Psoas muscle (tissue), 8 donors: Measurements from ENCODE around the gene LMO3. TPM values are rescaled to one million over a fixed set of nuclear protein-coding genes. Genes with fewer than 3 reads are reported as not detected.

Source experiments
- ATAC-seq, 4 donors: fragments of 200-7000 bp; cut with Tn5 transposase; one replicate each; pipeline ENCODE4 v1.9.1; 2020; ENCODE audit warnings: moderate library complexity in 3 of 4, mild to moderate bottlenecking in 2 of 4
- DNase-seq, 2 donors: peaks; one replicate each; pipeline ENCODE4 v3.0.0-alpha.2; 2020
- H3K27ac ChIP-seq: fragments of 200-600 bp; one replicate; pipeline ENCODE4 v1.8.0; 2022
- H3K27me3 ChIP-seq, 3 donors: fragments of 200-600 bp in 1 of 3; one replicate each; pipeline versions ENCODE4 v1.6.1 to v1.8.0; 2013 to 2022; ENCODE audit warnings: low read length in 2 of 3, mild to moderate bottlenecking in 2 of 3, moderate library complexity in 1 of 3; ENCODE audit not compliant: insufficient read depth in 3 of 3
- H3K36me3 ChIP-seq, 2 donors: fragments of 200-600 bp in 1 of 2; one replicate each; pipeline versions ENCODE4 v1.6.1 to v1.8.0; 2013 to 2022; ENCODE audit warnings: low read depth in 1 of 2, mild to moderate bottlenecking in 1 of 2, moderate library complexity in 1 of 2; ENCODE audit not compliant: insufficient read depth in 1 of 2
- H3K4me1 ChIP-seq: fragments of 200-600 bp; one replicate; pipeline ENCODE4 v1.8.0; 2022
- H3K4me3 ChIP-seq: fragments of 200-600 bp; one replicate; pipeline ENCODE4 v1.8.0; 2022; ENCODE audit warnings: mild to moderate bottlenecking
- H3K9me3 ChIP-seq: fragments of 200-600 bp; one replicate; pipeline ENCODE4 v1.8.0; 2022
- WGBS, 3 donors: extraction: QIAGEN DNeasy Blood & Tissue Kit; methylation state at CpG; one replicate each; pipeline versions ENCODE4 v1.1.6 to v1.1.7; 2013; 5-methylcytosine and 5-hydroxymethylcytosine counted together
- intact Hi-C, 2 donors: fragments of 100-400 bp; cut with DNase I; formaldehyde crosslinking; loops; one replicate each; pipeline versions ENCODE4 v1.11.0 to v1.14.2; 2022
- polyA plus RNA-seq, 3 donors: library from polyadenylated mRNA; stranded (reverse); fragments of 200-250 nt; gene quantifications; one replicate each; pipeline ENCODE4 v1.2.3, GENCODE V29; 2013
- total RNA-seq, 4 donors: library from RNA; stranded (reverse); fragmentation: NEBNext Ultra II Directional in 2 of 4; extraction: Animal tissue kit (Norgen Biotek cat#: 25700) in 2 of 4; gene quantifications; one replicate each; pipeline versions ENCODE4 v1.2.1 to v1.2.4, GENCODE V29; 2021 to 2023
- TF ChIP-seq, protein P1 (sequence below): fragments of 200-600 bp; IDR thresholded peaks from one replicate; pipeline ENCODE4 v1.8.0; 2022; ENCODE audit warnings: antibody characterized with exemption
- donor health status: healthy with polysubstance abuse.
- donor health status: DM: no; HTN: no; CAD: no; lungs with moderate emphysema.
- donor health status: Bipolar disorder and iron deficiency.
- donor health status: healthy.
- donor health status: DM: yes; HTN: yes; CAD: no.
- donor health status: DM: no; HTN: no; CAD: no.
- donor health status: DM: no; HTN: no; CAD: no.
- donor health status: DM: yes; HTN: yes; CAD: no.

Gene LMO3
- total and polyA plus RNA-seq, 7 donors, result 0.10 to 2.8 (median 0.74) TPM

DNA sequence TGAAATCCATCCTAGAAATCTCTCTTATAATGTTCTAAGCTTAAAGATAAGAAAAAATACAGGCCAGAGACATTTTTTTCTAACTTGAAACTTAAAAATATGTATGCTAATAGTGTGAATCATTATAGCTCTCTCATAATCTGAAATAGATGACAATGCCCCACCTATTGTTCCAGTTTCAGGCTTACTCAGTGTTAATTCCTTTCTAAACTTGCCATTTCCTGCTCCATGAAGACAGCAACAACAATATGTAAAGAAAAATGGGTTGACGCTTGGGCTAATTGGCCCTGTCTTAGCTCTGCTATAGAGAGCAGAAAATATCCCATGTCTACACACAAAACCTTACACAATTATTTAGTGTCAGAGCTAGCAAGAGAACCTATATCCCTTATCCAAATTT lies 37.1 kb downstream of the LMO3 start:
- H3K4me1 ChIP-seq, result no peaks in the 10 kb centered on the region
- DNase-seq (no peak), ATAC-seq (no peak)
- no peaks in the 10 kb centered on the region for H3K9me3 ChIP-seq
- H3K27ac ChIP-seq, result no peak overlapping the region
- H3K36me3 ChIP-seq, result no peaks in the 10 kb centered on the region
- H3K4me3 ChIP-seq, result no peak overlapping the region
- 68 to 86% (median 73%) methylated on average over 1 of the region's 1 CpG for WGBS, 3 donors
- intact Hi-C loops, result no loop called here
- H3K27me3 ChIP-seq, result no peaks in the 10 kb centered on the region
- TF ChIP-seq, protein P1, sequence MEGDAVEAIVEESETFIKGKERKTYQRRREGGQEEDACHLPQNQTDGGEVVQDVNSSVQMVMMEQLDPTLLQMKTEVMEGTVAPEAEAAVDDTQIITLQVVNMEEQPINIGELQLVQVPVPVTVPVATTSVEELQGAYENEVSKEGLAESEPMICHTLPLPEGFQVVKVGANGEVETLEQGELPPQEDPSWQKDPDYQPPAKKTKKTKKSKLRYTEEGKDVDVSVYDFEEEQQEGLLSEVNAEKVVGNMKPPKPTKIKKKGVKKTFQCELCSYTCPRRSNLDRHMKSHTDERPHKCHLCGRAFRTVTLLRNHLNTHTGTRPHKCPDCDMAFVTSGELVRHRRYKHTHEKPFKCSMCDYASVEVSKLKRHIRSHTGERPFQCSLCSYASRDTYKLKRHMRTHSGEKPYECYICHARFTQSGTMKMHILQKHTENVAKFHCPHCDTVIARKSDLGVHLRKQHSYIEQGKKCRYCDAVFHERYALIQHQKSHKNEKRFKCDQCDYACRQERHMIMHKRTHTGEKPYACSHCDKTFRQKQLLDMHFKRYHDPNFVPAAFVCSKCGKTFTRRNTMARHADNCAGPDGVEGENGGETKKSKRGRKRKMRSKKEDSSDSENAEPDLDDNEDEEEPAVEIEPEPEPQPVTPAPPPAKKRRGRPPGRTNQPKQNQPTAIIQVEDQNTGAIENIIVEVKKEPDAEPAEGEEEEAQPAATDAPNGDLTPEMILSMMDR, result no peak

DNA sequence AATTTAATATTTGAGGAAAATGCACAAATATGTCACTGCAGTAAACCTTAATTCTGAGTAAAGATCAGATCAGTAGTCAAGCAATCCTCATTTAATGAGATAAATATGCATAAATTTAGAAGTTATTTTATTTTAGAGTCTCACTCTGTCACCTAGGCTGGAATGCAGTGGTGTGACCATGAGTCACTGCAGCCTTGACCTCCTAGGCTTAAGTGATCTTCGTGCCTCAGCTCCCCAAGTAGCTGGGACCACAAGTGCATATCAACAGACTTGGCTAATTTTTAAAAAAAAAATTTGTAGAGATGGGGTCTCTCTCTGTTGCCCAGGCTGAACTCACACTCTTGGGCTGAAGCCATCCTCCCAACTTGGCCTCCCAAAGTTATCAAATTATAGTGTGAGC lies 41.3 kb downstream of the LMO3 start:
- Histone ChIP-seq H3K4me3 (no peak overlapping the region), H3K4me1 (no peaks in the 10 kb centered on the region), H3K27ac (no peak overlapping the region), H3K27me3 (no peaks in the 10 kb centered on the region), H3K36me3 (no peaks in the 10 kb centered on the region), H3K9me3 (no peaks in the 10 kb centered on the region)
- intact Hi-C loops, result no loop called here
- TF ChIP-seq, protein P1, result no peak
- ATAC-seq (no peak), DNase-seq (no peak)
- 15 to 32% (median 17%) methylated on average over 1 of the region's 1 CpG for WGBS, 3 donors

DNA sequence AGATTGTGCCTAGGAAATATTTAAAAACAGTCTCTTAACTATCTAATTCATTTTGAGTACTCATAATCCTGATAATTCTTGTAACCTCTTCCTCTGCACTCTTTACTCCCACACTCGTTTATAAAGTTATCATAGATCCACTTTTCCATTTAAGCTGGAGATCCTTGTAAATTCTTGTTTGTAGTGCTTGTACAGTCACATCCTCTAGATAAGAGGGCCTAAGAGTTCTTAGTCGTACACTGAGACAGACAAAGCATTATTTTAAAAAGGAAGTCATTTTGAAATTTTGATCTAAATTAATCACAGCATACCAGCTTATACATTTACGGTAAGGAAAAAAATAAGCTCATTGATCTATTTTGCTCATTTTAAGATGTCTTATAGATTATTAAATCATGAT lies 42.5 kb downstream of the LMO3 start:
- intact Hi-C loops, result no loop called here
- Histone ChIP-seq H3K36me3 (no peaks in the 10 kb centered on the region), H3K27ac (no peak overlapping the region), H3K4me1 (no peaks in the 10 kb centered on the region), H3K4me3 (no peak overlapping the region), H3K9me3 (no peaks in the 10 kb centered on the region), H3K27me3 (no peaks in the 10 kb centered on the region)
- WGBS, 3 donors, result 70 to 72% (median 71%) methylated on average over 3 of the region's 3 CpGs
- TF ChIP-seq, protein P1, result no peak
- no peak for ATAC-seq
- DNase-seq, result no peak

DNA sequence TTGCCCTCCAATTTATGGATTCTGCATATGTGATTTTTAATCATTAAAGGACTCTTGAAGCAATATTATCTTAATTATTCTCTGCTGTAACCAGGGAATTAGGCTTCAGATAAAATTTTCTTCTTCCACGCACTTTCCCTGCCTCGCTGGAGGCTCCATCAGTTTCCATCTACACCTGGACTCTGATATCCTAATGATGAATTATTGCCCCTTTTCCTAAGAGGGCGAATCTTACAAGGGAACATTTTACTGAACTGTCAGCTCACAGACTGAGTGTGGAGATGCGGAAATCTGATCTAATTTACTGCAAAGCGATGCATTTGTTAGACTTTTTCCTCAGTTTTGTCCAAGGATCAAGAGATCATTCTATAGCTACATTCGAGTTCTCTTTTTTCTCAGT lies 43.0 kb downstream of the LMO3 start:
- Histone ChIP-seq H3K4me1 (no peaks in the 10 kb centered on the region), H3K27ac (no peak overlapping the region), H3K4me3 (no peak overlapping the region), H3K27me3 (no peaks in the 10 kb centered on the region), H3K9me3 (no peaks in the 10 kb centered on the region), H3K36me3 (no peaks in the 10 kb centered on the region)
- DNase-seq (no peak), ATAC-seq (no peak)
- intact Hi-C loops, result no loop called here
- 55 to 63% (median 58%) methylated on average over 6 of the region's 6 CpGs for WGBS, 3 donors
- TF ChIP-seq, protein P1, result no peak

DNA sequence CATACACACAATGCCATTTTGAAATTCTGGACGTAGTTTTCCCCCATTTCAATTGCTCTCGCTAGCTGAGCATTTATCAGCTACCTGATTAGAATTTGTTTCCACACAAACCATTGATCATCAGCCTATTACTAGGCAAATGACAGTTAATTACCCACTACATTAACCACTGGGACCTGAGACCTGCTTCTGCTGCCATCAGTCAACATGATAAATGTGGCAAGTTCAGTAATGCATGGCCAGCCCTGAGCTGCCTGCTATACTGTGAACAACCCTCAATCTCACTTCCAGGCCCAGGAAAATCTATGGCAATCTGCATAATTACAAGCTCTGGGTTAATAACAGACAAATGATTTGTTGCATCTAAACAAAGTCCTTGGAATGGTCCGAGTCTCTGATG lies 43.5 kb downstream of the LMO3 start:
- no peaks in the 10 kb centered on the region for H3K9me3 ChIP-seq
- H3K27ac ChIP-seq, result no peak overlapping the region
- H3K4me1 ChIP-seq, result no peaks in the 10 kb centered on the region
- no peaks in the 10 kb centered on the region for H3K27me3 ChIP-seq
- DNase-seq (no peak), ATAC-seq (no peak)
- H3K4me3 ChIP-seq, result no peak overlapping the region
- intact Hi-C loops, result no loop called here
- WGBS, 3 donors, result 80 to 82% (median 80%) methylated on average over 3 of the region's 3 CpGs
- TF ChIP-seq, protein P1, result no peak
- H3K36me3 ChIP-seq, result no peaks in the 10 kb centered on the region
